Measurements from ENCODE around the gene EHMT2. TPM values are rescaled to one million over a fixed set of nuclear protein-coding genes. Genes with fewer than 3 reads are reported as not detected.
A peak's percentile ranks its signal among the peaks of the same experiment; 100 is the strongest.

EHMT2 gene
- total and polyA plus RNA-seq, 2 of the 13 experiments (the other 11 are each of a cell fraction or from before 2014, with no cell fraction given) = 55.2 to 69.2 TPM

GRCh38 chr6:31862344-31863235 lies 34.9 kb downstream of the EHMT2 start, which contains the start of gene NEU1 (continued):
- TF ChIP-seq ZBTB26 (CRISPR knock-in tag; IDR thresholded peaks at IDR 0.05; ENCODE audit: borderline replicate concordance) = peak; percentile 81; the same call in 1 of the 2 replicates
- no peak for TF ChIP-seq HOXA7 (CRISPR knock-in tag; IDR thresholded peaks at IDR 0.05)

- peaks cover 8 to 33% of the 10 kb centered on the region in 2 experiments; a peak in 4 of 5 replicates for H3K36me3 ChIP-seq (replicated peaks in 1 of 2; ENCODE audit: control insufficient read depth in 1 of 2, insufficient read depth in 2 of 2, low read length in 2 of 2)
- no peaks in the 10 kb centered on the region for H4K20me1 ChIP-seq (ENCODE audit: insufficient read depth, low read length)
- no peaks in the 10 kb centered on the region for H3K9me3 ChIP-seq (ENCODE audit: low read length)
- intact Hi-C loops (cut with micrococcal nuclease; ENCODE audit: unreplicated experiment) (loop anchor here (1.0 to 2.0 kb wide), 2 partner anchors 27 to 90 kb away; no protein-coding TSS in a partner anchor), in situ Hi-C loops (cut with HindIII; ENCODE audit: extremely low pct_ligation_motif_present, low pct_unique_long_range_greater_than_20kb) (no loop called here)
- peak overlapping the region; percentile 61 for H3K27ac ChIP-seq (ENCODE audit: extremely low read length, insufficient read depth, low read length)
- no peaks in the 10 kb centered on the region; a peak in 1 of 5 replicates for H3K27me3 ChIP-seq (ENCODE audit: control insufficient read depth in 1 of 2, insufficient read depth in 2 of 2, low read length in 2 of 2)
- ATAC-seq (no peak), DNase-seq (ENCODE audit: low spot score) (no peak), FAIRE-seq (no peak)
- H3K4me3 ChIP-seq (replicated peaks in 1 of 3; ENCODE audit: insufficient read depth in 1 of 3, low read depth in 2 of 3, low read length in 3 of 3) = peak overlapping the region; percentile 75 to 99 (median 84)
- peaks cover 35% of the 10 kb centered on the region for H3K79me2 ChIP-seq (ENCODE audit: insufficient read depth, low read length)
- peak overlapping the region; percentile 93 for H3K4me2 ChIP-seq (ENCODE audit: low read depth, low read length)
- no TSS peak for BruUV-seq (replicated peaks)
- H2AFZ ChIP-seq (ENCODE audit: low read length) = no peak overlapping the region
- ChIA-PET POLR2A (interaction anchor here (0.8 to 5.4 kb wide), 27 partner anchors 11 to 209 kb away, joined by 3 to 264 read pairs (median 10); partner anchors contain the start of genes APOM, BAG6, C2 and CFB), CTCF (ENCODE audit: low intra/inter-chr PET ratio, low total read pairs) (no interaction called here)
- peak overlapping the region; percentile 89 for H3K9ac ChIP-seq (ENCODE audit: insufficient read depth, low read depth, low read length)
- peaks cover 65% of the 10 kb centered on the region for H3K4me1 ChIP-seq (ENCODE audit: insufficient read depth, low read length)
- WGBS (ENCODE audit: low lambda C conversion rate) = 15% methylated on average over 17 of the region's 17 CpGs
- 0 out of 2 replicates have a peak, but pooled peaks have one; percentile 5 for TF ChIP-seq ZNF383 (CRISPR knock-in tag; IDR thresholded peaks at IDR 0.05; ENCODE audit: borderline replicate concordance)
- TF ChIP-seq ZBTB33 (CRISPR knock-in tag; IDR thresholded peaks at IDR 0.05) = peak; percentile 22; the same call in 1 of the 2 replicates
- TF ChIP-seq ZNF674 (CRISPR knock-in tag; IDR thresholded peaks at IDR 0.05; ENCODE audit: low read depth) = peak; percentile 79; the same call in 1 of the 2 replicates
- TF ChIP-seq ZNF678 (CRISPR knock-in tag; IDR thresholded peaks at IDR 0.05) = 0 out of 2 replicates have a peak, but pooled peaks have one; percentile 12
Measured at GRCh38 chr6:31861919-31862343, 35.6 kb downstream of the EHMT2 start.

All from HepG2 (cell line).